Retina (tissue), 1 donor: ENCODE results near the gene MACROD2.
A peak's percentile ranks its signal among the peaks of the same experiment; 100 is the strongest.

Source experiments
- DNase-seq: peaks from one replicate; pipeline ENCODE4 v3.0.0-alpha.2; 2016

Gene MACROD2

GRCh38 chr20:15205028-15205427, 1209.7 kb downstream of the MACROD2 start:
- DNase-seq = no peak

DNA sequence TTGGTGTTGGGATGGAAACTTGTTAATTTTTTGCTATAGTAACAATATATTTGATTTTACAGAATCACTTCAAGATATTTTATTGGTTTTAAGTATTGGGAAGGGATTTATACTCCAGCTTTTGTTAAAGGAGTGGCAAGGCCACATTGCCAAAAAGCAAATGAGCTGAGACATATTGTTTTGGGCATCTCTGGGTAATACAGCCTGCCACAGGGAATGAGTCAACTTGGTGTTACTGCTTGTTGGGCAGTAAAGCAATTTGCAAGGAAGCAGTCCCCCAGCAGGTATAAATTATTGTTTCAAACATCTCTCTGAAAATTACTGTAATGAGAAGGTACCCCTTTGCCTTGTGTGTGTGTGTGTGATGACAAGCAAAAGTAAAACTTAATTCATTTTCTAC, 1210.4 kb downstream of the MACROD2 start:
- no peak for DNase-seq

DNA sequence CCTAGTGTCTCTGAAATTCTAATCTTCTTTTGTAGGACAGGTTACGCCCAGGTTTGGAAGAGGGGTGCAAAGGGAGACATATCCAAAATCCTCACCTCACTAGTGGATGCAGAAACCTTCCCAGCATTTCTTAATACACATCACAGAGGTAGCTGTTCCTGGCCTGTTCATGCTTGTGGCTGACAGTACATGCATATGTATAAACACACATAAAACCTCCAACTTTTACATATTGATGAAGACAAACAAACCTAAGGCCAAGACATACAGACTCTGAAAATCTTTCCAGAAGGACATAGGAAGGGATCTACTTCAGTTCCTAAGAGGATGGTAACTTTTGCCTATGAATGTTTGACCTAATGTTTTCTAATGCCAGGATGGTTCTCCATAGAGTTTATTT, 1214.2 kb downstream of the MACROD2 start:
- no peak for DNase-seq

DNA sequence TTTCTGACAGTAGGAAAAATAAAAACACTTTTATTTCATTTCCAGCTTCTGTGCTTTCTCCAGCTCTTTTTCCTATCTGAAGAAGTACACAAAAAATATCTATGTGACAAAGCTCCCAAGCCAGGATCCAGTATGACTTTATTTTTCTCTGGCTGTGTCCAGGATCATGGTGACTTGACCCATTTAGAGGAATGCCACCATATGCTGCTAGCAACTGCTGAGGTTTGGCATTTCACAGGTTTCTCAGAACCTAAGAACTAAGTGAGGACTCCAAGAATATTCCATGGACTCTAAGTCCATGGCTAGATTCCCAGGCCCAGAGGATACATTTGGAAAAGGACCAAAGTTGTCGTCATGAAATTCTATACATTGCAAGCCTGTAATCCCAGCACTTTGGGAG, 1218.7 kb downstream of the MACROD2 start:
- DNase-seq = no peak

- DNase-seq = no peak
Observed at GRCh38 chr20:15220009-15220656, 1224.8 kb downstream of the MACROD2 start.

- DNase-seq = no peak
Observed at GRCh38 chr20:15220778-15221565, 1225.7 kb downstream of the MACROD2 start.

DNA sequence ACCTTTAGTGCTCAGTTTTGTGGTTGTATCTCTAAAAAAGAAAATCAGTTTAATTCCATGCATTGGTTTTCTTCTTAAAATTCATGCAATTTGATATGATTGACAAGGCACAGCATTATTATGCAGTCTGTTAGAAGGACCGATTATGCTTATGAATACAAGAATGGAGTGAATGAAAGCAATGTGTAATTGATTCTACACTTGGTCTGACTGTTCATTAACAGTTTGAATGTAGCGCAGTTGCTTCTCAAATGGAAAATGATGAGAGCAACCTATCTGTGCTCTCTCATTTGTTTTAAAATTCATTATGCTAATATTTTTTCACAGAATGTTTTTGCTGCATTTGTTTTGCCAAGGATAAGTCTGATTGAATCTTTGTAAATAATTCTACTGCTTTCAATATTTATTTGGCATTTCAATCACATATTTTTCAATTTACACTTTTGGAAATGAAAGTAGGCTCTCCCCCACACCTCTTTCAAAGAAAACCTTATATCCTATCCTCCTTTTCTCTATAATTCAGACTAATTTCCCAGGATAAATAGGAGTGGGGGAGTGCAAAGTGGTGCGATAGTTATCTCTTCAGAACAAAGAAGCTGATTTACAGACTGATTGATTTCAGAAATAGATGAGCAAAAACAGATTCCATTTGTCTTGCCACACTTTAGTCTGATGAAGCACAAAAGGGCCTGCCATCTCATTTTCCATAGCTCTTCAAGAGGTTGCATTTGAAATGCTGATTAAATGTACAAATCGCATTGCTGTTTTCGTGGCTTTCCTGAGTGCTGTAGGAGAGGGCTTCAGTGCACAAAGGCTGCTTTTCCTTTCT, 1227.4 kb downstream of the MACROD2 start:
- no peak for DNase-seq

DNA sequence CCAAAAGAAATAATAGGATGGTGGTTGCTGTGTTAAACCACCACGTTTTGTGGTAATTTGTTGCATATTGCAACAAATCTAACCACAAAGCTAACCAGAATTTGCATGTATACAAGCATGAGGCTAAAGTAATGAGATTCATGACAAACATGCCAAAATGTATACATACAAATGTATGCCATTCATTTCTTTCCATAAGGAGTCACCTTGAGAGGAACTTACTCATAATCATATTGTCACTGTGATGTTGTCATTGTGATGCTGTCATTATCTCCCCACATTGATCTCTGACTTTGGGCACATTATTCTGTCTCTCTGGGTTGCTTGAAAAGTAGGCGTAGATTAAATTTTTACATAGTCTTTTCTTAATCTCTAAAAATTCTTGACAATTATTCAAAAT, 1228.9 kb downstream of the MACROD2 start:
- no peak for DNase-seq

- DNase-seq = no peak
Observed at GRCh38 chr20:15227102-15227501, 1231.8 kb downstream of the MACROD2 start.

DNA sequence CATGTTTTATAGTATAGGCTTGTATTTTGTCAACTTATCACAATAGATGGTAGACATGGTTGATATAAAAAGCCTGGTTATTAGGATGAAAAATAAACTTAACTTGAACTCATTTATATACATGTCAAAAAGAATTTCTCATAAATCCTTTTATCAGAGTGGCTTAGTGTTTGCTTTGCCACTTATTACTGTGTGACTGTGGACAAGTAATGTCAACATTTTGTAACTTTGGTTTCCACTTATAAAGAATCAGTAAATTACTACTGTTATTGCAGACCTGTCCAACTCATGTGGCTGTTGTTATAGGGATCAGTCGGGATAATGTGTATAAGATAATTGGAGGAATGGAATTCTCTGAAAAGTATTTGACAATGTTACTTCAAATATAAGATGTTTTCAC, 1236.9 kb downstream of the MACROD2 start:
- DNase-seq = no peak

- no peak for DNase-seq
Observed at GRCh38 chr20:15235471-15236198, 1240.3 kb downstream of the MACROD2 start.

DNA sequence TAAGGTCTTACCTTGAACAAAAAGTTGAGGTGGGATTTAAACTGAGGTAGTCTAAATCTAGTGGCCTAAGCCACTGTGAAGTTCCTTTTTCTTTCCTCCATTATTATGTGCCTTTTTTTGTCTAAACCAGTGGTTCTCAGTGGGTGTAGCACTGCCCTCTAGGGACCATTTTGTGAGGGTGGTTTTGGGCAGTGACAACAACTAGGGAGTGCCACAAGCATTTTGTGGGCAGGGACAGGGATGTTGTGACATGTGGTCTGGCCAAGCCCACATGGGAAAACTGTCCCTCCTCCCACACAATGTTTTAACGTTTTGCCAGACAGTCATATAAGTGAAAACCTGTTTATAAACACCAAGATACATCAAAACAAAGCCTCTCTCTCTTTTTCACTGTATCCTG, 1241.5 kb downstream of the MACROD2 start:
- DNase-seq = no peak

- no peak for DNase-seq
Observed at GRCh38 chr20:15239542-15240206, 1244.4 kb downstream of the MACROD2 start.

- no peak for DNase-seq
Observed at GRCh38 chr20:15240801-15241200, 1245.5 kb downstream of the MACROD2 start.

- no peak for DNase-seq
Observed at GRCh38 chr20:15241681-15242080, 1246.4 kb downstream of the MACROD2 start.

DNA sequence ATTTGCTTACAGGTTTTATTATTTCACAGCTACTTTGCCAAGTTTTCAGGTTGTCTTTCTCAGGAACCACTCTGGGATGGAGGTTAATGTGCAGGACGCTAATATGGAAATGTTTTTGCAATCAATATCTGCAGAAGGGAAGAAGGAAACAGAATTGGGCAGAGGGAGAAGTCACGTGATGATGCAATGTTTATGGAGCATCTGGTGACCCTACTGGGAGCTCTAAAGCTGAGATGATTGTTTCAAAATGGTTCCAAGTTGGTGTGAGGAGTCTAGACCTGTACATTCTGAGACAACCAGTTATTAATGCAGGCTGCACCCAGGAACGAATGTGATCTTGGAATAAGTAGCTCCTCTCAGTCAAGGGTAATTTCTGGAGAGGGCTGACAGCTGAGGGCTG, 1247.5 kb downstream of the MACROD2 start:
- no peak for DNase-seq

DNA sequence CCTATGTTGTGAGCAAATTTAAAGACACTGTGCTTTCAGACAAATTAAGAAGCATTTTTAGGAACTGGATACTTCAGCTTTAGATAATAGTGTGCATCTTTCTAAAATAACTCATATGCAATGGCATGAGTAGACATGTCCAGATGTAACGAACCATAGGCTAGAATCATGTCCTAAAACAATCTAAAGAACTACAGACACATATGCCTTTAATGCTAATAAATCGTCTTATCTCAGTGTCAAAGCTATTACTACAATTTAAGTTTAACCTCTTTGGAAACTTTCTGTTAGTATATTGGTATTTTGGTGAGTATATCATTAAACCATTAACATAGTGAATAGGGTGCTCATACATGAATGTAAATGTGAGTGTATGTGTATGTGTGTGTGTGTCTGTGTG, 1250.6 kb downstream of the MACROD2 start:
- DNase-seq = no peak

DNA sequence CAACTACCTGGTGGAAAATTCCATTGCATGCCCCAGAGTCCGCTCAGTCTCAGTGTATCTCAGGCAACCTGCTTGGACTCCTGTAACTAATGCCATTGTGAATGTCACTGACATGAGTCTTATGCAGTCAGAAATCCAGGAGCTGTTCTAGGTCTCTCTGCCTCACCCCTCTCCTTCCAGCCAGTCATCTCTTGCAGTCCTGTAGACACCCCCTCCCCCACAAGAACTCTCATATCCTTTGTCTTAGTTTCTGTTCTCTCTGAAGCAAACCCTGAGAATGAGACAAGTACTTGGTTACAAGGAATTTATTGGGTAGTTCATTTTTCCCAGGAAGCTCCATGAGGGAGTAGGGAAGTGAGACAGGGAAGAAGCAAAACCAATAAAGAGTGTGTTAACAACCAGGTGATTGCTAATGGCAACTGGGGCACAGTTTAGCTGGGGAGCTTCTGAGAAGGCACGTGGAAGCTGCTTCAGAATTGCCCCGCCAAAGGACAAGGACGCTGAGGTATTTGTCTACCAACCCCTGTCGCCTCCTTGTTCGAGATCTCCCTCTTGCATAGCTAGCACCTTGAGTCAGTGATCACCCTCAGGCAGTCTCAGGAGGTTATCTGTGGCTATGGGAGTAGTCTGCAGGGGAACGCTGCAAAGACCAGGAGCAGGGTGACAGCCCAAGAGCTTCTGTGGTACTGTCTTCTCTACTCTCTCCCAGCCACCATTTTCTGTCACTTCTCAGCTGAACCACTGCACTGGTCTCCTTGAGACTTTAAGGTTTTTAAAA, 1253.5 kb downstream of the MACROD2 start:
- no peak for DNase-seq

GRCh38 chr20:15251171-15251570, 1255.9 kb downstream of the MACROD2 start:
- DNase-seq = no peak

GRCh38 chr20:15252304-15252703, 1257.0 kb downstream of the MACROD2 start:
- DNase-seq = peak; percentile 38

- no peak for DNase-seq
Observed at GRCh38 chr20:15253431-15253830, 1258.1 kb downstream of the MACROD2 start.
